GM08714 (cell line): ENCODE measurements around the gene CCNC.
"Not testable (repeated sequence)": the region's sequence is repeated elsewhere in the genome, so short reads cannot be mapped to it uniquely, and the experiment has no call there.

Experiments
- H3K4me3 ChIP-seq: fragments of 200-500 bp; sonication (Bioruptor generic); 2 replicates; pipeline ENCODE4 v1.5.1; 2014; ENCODE audit warnings: mild to moderate bottlenecking, low read length, inconsistent platforms
- ZNF274 ChIP-seq: IDR thresholded peaks from 2 replicates; pipeline ENCODE4 v1.6.1; 2012; ENCODE audit warnings: mild to moderate bottlenecking, low read depth, low read length

The CCNC gene

GRCh38 chr6:99605911-99606655 lies 37.6 kb upstream of the CCNC start:
- no peak overlapping the region for H3K4me3 ChIP-seq
- TF ChIP-seq ZNF274 = no peak

- no peak overlapping the region for H3K4me3 ChIP-seq
- no peak for TF ChIP-seq ZNF274
Measured at GRCh38 chr6:99605074-99605734, 36.7 kb upstream of the CCNC start.

GRCh38 chr6:99604166-99605073 lies 36.0 kb upstream of the CCNC start:
- TF ChIP-seq ZNF274 = no peak

GRCh38 chr6:99603421-99604165 lies 35.1 kb upstream of the CCNC start:
- H3K4me3 ChIP-seq = peak overlapping the region; percentile 59; the same call in 1 of the 2 replicates
- no peak for TF ChIP-seq ZNF274

More at GRCh38 chr6:99604166-99605073, 36.0 kb upstream of the CCNC start:
- H3K4me3 ChIP-seq = peak overlapping the region; percentile 59; the same call in 1 of the 2 replicates

GRCh38 chr6:99602520-99603420 lies 34.3 kb upstream of the CCNC start:
- no peak for TF ChIP-seq ZNF274
- H3K4me3 ChIP-seq = peak overlapping the region; percentile 13; the same call in 1 of the 2 replicates

GRCh38 chr6:99594696-99595095 lies 26.2 kb upstream of the CCNC start:
- H3K4me3 ChIP-seq = not testable (repeated sequence)

- H3K4me3 ChIP-seq = no peak overlapping the region
- no peak for TF ChIP-seq ZNF274
Measured at GRCh38 chr6:99592900-99593299, 24.4 kb upstream of the CCNC start.

GRCh38 chr6:99591673-99592364 lies 23.4 kb upstream of the CCNC start:
- no peak for TF ChIP-seq ZNF274
- no peak overlapping the region for H3K4me3 ChIP-seq

- H3K4me3 ChIP-seq = no peak overlapping the region
- TF ChIP-seq ZNF274 = no peak
Measured at GRCh38 chr6:99590728-99591672, 22.5 kb upstream of the CCNC start.

GRCh38 chr6:99589907-99590493 lies 21.5 kb upstream of the CCNC start:
- no peak overlapping the region for H3K4me3 ChIP-seq
- no peak for TF ChIP-seq ZNF274

- H3K4me3 ChIP-seq = peak overlapping the region; percentile 52; the same call in 1 of the 2 replicates
- TF ChIP-seq ZNF274 = no peak
Measured at GRCh38 chr6:99589290-99589672, 20.8 kb upstream of the CCNC start.
